EL (cell line): Measurements from ENCODE around the gene TSSK2.

Source experiments
- DNase-seq: peaks from one replicate; pipeline ENCODE4 v3.0.0-alpha.2; 2016

Gene TSSK2

DNA sequence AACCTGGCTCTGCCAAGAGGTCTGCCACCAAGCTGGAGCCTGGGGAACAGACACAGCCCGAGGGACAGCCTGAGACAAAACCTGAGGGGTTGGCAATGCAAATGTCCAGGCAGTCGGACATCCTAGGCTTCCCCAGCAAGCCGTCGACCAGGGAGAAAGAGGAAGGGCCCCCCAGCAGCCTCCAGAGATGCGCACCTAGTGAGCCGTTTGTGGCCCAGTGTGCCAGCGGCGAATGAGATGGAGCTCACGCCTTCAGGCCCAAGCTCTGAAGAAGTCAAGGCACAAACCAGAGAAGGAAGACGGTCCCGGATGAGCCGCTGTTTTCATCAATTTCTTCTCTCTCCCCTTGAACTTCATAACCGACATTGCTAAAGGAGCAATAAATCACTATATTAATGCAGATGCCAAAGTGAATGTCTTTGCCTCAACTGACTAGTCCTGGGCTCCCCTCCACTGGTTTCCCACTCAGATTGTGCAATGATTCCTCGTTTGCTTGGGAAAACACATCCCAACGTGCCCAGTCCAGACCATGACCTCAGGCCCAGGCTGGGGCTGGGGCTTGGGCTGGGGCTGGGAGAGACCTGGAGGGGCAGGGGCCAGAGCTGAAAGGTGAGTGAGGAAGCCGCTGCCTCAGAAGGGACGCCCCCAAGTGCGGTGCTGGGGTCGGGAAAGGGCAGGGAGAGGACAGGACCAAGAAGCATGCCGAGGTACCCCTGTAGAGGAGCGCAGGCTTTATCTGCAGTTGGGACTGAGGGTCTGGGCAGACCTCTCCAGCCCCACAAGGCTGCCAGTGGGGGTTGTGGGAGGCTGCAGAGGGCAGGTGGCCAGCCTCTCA, 5.4 kb upstream of the TSSK2 start:
- DNase-seq: no peak

DNA sequence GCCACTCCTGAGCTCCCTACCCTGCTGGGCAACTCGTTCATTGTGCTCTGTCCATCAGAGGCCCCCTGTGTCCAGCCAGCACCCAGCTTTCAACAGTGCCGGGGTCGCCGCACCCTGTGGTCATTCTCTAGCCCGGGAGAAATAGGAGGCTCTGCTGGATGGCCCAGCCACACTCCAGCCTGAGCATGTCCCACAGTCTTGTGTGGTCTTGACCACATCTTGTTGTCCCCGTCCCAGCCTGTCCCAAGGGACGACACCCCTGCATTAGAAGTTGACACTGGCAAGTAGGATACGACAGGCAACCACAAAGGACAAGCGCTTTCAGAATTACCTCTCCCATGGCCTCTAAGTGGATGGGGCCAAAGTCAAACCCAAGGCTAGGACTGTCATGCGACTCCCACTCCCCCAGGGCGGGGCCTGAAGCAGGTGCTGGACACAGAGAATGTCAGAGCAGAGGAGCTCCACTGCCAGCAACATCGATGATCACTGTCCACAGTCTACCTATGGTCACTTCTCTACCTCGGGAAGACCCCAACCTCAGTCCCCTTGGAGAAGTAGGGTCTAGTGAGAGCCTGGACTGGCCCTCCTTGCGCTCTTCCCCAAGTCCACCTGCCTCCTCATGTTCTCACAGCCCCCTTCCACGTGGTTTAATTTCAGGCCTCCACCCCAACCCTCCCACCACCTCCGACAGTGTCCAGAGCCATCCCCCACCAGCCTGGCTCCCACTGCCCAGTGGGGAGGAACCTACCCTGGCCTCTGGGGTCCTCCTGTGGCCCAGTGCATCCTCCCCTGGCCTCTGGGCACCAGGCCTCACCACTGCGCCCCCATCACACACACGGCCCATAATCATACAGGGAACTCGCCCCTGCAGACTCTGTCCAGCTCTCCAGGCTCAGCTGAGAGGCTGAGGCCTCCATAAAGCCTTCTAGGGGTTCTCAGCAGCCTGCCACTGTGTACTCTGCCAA, 4.5 kb upstream of the TSSK2 start:
- DNase-seq: no peak

DNA sequence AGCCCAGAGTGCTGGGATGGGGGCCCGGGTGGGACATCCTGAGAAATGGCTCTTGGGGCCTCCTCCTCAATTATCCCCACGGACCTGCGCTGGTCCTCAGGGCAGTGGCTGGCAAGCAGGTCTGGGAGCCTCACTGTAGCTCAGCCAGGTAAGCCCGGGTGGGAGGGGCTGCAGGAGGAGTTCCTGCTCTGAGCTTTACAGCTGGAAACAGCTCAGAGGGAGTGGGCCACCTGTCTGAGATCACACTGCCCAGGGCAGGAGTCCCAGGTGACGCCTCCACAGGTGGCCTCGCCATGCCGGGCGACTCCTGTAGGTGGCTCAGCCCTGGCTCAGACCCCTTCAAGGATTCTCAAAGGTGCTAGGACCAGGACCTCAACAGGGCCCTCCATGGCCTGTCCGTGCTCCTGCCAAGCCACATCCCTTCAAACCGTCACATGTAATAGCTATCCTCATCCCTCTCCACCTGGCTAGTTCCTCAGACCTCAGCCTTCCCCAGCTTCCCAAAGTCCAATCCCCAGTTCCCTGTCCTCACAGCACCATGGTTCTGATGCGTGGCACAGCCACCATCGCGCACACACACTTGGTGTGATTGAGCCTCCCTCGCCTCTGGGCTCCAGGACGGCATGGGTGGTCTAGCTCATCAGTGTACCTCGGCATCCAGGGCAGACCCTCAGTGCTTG, 3.6 kb upstream of the TSSK2 start:
- DNase-seq: no peak

DNA sequence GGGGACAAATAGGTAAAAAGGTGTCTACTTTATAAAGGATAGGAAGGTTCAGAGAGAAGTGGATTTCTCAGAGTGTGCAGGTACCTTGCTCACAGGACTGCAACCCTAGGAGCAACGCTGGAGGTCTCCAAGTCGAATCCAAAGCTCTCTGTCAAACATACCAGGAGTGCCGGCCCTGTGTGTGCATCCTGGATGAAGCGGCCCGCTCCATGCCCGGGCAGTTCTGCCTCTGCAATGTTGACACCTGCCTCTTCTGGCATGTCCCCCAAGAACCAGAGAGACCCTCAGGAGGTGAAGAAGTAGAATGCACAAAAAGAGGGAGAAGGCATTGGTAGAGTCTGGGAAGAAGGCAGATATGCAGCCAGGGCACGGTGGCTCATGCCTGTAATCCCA, 3.1 kb upstream of the TSSK2 start:
- DNase-seq: no peak

DNA sequence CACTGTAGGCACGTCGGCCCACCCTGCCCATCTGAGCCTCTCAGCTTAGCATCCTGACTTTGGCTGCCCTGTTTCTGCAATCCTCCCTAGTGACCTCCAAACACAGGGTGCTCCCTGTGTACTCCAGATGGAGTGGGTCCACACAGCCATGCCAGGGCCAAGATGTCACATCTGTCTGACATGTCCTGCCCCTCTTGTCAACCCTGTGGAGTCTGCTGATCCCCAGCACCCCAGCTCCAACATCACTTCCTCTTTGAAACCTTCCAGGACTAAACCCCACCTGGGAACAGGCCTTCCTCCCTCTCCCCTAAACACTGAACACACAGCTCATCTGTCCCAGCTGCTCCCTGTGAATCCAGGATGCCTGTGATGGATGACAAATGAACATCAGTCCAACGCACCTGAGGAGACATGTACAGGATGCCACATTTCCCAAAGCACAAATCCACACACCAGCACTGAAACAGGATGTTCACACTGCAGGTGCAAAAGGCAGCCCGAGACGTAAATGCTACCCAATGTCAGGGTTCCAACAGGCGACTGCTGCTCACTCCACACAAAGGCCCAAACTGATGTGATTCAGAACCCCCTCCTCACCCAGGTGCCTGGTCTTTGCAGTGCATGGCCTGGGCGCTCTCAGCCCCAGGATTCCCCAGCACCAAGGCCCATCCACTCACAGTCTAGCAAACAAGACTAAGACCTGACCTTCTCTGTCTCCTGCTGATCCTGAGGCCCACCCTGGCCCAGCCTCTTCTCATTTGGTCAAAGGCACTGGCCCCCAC, 2.0 kb upstream of the TSSK2 start:
- no peak for DNase-seq

DNA sequence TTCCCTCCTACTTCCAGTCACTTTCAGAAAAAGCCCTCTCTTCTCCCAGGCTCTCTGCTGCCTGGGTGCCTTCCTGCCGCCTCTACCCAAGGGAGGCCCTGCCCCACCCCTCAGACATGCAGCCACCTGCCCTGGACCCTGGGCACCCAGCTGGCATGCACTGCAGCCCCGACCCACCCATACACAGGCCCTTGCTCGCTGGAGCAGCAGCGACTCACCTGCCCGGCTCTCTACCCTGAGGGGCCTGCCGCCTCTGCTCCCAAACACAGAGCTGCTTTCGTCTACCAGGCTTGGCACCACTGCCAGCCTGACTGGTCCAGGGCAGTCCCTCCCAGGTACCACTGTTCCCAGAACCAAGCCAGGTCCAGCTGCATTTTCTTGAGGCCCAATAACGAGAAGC, 1.2 kb upstream of the TSSK2 start:
- DNase-seq: no peak

DNA sequence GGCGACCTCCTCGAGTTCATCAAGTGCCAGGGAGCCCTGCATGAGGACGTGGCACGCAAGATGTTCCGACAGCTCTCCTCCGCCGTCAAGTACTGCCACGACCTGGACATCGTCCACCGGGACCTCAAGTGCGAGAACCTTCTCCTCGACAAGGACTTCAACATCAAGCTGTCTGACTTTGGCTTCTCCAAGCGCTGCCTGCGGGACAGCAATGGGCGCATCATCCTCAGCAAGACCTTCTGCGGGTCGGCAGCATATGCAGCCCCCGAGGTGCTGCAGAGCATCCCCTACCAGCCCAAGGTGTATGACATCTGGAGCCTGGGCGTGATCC, 542 bp downstream of the TSSK2 start:
- DNase-seq: no peak

DNA sequence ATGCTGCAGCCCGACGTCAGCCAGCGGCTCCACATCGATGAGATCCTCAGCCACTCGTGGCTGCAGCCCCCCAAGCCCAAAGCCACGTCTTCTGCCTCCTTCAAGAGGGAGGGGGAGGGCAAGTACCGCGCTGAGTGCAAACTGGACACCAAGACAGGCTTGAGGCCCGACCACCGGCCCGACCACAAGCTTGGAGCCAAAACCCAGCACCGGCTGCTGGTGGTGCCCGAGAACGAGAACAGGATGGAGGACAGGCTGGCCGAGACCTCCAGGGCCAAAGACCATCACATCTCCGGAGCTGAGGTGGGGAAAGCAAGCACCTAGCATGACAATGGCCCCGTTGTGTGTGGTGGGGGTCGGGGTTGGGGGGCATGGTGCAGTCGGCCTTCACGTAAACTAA, 1.0 kb downstream of the TSSK2 start:
- no peak for DNase-seq

DNA sequence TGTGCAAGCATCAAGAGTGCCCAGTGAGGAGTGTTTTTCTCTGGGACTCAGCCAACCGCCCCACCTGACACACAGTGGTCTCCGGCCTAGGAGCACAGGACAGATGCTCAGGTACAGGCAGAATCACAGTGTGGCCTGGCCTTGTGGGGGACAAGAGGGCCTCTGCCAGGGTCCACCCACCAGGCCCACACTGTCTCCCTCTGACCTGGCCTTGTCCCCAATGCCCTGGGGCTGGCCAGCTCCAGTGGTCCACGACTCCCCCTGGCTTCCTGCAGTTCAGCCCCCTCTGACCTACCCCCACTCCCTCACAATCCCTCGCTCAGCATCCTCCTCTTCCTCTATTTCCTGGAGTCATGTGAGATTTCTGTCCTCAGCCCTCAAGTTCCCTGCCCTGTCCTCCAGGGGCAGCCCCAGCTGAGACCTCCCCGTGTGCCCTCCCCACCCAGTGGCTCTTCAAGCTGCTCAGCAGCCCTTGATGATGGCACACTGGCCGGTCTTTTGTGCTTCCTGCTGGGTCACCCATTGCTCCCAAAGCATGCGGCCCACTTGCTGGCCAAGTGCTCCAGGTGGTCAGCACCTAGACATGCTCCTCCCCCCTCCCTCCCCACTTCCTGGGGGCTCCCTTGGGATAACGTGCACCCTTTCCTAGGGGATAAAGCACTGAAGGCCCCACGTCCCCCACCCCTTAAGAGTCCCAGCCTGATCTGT, 1.7 kb downstream of the TSSK2 start:
- no peak for DNase-seq

DNA sequence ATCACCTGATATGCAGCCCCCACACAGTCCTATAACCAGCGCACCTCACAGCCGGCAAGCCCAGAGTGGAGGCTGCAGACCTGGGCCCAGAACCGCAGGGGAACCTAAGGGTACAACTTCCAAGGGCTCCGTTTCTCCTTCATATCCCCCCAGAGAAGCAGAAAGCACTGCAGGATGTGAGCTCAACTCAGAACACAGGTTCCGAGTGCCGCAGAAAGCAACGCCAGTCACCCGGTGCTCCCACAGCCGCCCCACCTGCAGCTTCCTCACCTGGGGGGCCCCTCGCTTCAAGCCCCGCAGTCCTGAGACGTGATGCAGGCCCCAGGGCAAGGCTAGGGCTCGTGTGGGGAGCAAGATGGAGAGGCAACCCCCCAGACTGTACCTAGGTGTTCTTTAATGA, 2.5 kb downstream of the TSSK2 start:
- no peak for DNase-seq

DNA sequence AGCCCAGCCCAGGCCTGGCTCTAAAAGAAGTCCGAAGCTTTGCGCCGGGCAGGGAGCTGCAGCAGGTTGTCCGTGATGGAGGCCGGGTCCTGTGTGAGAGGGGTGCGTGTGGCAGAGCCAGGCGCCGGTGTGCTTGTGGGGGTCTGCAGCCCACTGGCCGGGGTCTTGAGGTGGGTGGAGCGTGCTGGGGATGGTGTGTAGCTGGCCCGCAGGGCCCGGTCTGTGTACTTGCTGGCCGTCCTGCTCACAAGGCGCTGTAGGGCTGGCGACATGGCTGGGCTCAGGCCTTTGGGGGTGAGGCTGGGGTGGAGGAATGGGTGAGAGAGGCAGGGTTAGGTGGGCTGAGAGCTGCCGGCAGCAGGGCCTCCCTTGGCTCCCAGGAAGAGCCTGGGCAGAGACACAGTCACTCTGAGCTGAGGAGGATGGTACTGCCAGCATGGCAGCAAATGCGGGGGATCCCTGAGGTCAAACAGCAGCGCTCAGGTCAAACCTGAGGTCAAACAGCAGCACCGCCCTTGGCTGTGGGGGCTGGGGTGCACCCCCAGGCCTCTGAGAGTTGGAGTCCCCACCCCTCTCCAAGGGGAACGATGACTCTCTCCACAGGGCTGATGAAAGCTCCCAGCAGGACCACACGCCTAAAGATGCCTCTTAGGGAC, 3.2 kb downstream of the TSSK2 start:
- no peak for DNase-seq

DNA sequence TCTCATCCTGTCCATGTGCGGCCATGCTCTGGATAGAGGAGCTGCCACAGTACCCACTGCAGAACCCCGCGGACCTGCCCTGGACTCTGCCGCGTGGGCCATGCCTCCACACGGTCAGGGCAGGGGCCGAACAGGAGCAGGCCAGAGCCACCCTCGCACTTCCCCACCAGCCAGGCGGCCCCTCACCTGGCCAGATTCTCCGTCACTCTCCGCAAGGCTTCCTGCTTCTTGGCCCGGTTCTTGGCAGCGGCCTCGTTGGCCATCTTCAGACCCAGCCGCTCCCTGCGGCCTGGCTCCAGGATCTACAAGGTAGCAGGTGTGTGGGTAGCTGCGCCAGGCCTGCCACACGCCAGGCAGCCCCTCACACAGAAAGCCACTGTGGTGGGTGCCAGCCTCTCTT, 3.8 kb downstream of the TSSK2 start:
- DNase-seq: no peak

DNA sequence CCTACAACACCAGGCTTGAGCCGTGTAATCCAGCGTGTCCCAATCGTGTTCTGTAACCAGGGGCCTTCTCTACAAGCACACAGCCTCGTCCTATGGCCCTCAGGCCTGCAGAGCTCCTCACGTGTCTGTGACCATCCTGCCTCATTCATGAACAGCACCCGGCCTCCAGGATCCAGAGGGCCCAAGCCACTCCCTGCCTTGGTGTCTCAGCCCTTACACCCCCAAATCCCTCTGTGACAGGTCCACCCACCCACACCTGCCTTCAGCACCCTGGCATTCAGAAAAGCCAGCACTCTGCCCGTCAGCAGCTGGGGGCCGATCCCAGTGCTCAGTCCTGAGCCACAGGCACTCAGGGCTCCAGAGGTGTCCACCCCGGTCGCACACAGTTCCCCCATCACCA, 5.8 kb downstream of the TSSK2 start:
- DNase-seq: no peak

DNA sequence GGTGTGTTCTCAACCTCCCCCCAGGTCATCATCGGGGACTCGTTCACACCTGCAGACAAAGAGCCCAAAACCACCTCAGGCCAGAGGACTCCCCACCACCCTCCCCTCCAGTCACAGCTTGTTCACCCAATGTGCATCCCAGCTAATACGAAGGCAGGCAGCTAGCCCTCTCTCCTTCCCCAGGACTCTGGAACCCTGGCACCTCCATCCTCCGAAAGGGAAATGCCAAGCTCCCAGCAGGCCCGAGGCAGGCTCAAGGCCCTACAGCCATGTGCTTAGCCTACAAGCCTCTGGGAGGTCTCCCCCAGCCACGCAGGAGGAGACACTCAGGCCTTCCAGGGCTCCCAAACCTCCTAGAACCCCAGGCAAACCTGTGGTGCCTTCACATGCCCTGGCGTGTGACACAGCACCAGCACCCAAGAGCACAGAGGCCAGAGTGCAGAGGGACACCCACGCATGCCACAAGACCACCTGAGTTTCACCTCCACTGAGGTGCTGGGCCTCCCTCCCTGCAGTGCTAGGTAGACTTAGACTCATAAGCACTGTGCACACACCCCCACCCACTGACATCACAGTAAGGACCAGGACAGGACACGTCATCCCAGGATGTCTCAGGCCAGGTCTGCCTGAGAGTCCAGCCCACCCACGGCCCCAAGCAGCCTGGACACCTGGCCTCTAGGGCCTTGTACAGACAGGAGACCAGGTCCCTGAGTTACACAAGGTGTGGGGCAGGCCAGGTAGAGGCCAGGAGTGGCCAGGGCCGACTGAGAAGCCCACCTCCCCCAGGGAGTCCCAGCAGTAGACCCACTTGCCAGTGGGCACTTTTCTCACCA, 6.5 kb downstream of the TSSK2 start:
- no peak for DNase-seq

DNA sequence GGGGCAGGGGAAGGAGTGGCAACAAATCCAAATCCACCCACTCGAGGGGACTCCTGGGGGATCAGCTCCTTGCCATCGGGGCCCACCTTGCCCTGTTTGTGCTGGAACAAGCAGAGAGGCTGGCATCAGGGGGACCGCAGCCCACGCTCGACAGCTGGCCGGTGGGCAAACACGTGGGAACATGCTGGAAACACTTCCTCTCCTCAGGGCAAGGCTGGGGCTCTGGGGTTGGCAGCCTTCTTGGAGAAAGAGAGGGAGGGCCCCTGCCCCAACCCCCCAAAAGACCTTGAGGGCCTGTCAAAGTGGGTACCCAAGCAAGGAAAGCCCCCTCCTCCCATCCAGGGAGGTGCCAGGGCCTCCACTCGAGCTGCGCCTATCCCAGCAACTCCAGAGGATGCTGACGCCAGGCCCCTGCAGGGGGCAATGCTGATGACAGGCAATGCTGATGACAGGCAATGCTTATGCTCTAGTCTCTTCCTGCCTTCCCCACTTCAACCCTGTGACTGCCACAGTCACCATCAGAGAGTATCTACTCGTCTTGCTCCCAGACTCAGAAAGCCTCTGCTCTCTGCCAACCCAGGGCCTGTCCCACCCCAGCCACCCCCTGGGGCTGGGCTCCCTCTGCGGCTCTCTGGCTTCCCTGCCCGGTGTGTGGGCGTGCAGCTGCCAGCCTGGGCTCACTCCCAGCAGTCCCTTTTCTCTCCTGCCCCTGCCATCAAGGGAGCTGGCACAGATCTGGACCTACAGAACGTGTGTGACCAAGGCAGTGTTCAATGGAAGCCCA, 7.3 kb downstream of the TSSK2 start:
- DNase-seq: no peak

DNA sequence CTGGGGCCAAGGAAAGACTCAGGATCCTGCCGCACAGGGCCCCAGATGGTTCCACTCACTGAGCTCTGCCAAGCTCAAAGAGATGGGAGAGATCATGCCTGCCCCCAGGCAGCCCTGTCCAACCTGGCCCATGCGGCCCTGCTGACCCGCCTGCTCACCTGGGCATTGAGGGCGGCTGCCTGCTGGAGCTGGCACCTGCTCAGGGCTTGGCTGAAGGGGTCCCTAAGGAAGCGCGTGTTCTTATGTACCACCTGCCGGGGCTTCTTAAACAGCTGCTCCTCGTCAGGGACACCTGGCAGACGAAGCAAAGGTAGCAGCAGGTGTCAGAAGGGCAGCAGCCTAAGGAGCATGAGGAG, 7.9 kb downstream of the TSSK2 start:
- DNase-seq: no peak

DNA sequence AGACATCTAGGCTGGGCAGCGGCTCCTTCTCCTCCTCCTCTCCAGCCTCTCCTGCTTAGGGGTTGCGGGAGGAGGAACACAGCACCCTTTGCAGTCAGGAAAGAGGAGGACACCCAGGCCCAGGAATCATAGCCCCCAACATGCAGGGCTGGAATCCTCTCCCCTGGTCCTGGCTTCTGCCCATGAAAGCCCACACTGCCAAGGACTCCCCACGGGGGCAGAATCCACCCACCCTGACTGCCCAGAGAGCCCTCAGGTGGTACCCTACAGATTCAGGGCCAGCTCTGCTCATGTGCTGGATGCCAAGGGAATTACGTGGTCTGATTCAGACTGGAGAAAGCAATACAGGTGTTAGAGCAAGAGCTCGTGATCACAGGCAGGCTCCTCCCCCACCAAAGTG, 8.9 kb downstream of the TSSK2 start:
- no peak for DNase-seq

DNA sequence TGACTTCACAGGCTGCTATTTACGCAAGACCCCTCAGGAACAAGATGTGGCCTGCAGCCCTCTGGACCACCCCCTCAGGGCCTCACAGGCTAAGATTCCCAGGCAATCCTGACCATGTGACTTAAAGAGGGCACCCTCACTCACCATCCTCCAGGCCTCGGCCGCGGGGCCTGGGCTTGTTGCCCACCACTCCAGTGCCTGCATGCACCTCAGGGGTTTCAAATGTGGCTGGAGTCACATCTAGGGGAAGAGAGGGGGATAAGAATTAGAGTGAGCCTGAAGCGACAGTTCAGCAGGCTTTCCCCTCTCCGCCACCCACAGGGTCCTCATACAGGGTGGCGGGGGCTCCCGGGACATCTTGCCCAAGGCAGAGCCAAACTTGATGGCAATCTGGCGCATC, 11.3 kb downstream of the TSSK2 start:
- DNase-seq: no peak

DNA sequence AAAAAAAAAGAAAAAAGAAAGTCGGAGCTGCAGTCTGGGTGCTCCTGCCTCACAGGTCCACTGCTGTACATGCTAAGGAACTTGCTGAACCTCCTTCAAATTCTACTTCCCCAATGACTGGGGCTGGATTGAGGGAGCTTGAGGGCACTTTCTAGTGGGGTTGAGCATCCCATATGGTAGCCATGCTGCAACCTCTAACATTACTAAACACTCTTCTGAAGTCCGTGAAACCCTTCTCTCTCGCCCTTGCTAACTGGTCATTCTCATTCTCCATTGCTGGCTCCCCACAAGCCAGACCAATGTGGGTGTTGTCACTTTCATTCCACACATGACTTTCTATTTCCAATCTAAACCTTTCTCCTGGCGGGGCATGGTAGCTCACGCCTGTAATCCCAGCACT, 12.1 kb downstream of the TSSK2 start:
- DNase-seq: no peak

DNA sequence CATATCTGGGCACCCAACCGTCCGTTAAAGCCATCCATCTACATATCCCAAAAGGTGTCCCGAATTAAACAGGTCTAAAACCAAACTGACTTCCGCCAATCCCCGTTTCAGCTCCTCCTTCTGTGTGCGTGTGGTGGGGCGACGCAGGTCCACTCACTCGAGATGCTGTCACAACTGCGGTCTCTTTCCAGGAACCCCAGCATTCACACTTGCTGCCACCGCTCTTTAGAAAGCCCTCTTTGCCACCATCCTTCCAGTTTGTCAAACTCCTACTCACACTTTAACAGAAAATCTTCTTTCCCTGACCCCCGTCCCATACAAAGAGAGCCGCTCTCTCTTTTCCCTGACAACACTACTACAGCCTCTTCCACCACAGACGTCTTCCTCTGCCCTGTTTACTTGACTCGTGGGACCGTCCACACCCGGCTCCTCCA, 12.9 kb downstream of the TSSK2 start:
- no peak for DNase-seq
